ENCODE data around the gene SLC9A1. TPM values are rescaled to one million over a fixed set of nuclear protein-coding genes. Genes with fewer than 3 reads are reported as not detected.

The SLC9A1 gene
- total RNA-seq, 1 donor from 2014 or later: 1.9 TPM

- no peak for DNase-seq
These were observed 4.7 kb downstream of the SLC9A1 start for GRCh38 chr1:27150183-27150582.

GRCh38 chr1:27149762-27150113 lies 5.2 kb downstream of the SLC9A1 start:
- no peak for DNase-seq

- peak; percentile 26 for DNase-seq
These were observed 5.7 kb downstream of the SLC9A1 start for GRCh38 chr1:27149084-27149761.

GRCh38 chr1:27148591-27148990 lies 6.3 kb downstream of the SLC9A1 start:
- no peak for DNase-seq

GRCh38 chr1:27147842-27148518 lies 6.9 kb downstream of the SLC9A1 start:
- no peak for DNase-seq

GRCh38 chr1:27145934-27146354 lies 9.0 kb downstream of the SLC9A1 start:
- DNase-seq: peak; percentile 67

- DNase-seq: peak; percentile 15
These were observed 9.8 kb downstream of the SLC9A1 start for GRCh38 chr1:27144920-27145661.

GRCh38 chr1:27144049-27144748 lies 10.7 kb downstream of the SLC9A1 start:
- no peak for DNase-seq

- no peak for DNase-seq
These were observed 11.5 kb downstream of the SLC9A1 start for GRCh38 chr1:27143401-27143800.

- no peak for DNase-seq
These were observed 12.5 kb downstream of the SLC9A1 start for GRCh38 chr1:27142464-27142863.

GRCh38 chr1:27141266-27142003 lies 13.5 kb downstream of the SLC9A1 start:
- DNase-seq: no peak

GRCh38 chr1:27139980-27140379 lies 14.9 kb downstream of the SLC9A1 start:
- DNase-seq: no peak

- no peak for DNase-seq
These were observed 16.0 kb downstream of the SLC9A1 start for GRCh38 chr1:27138927-27139326.

GRCh38 chr1:27138368-27138767 lies 16.6 kb downstream of the SLC9A1 start:
- no peak for DNase-seq

- DNase-seq: no peak
These were observed 17.3 kb downstream of the SLC9A1 start for GRCh38 chr1:27137544-27138075.

- DNase-seq: peak; percentile 55
These were observed 17.9 kb downstream of the SLC9A1 start for GRCh38 chr1:27136998-27137542.

GRCh38 chr1:27136236-27136551 lies 18.7 kb downstream of the SLC9A1 start:
- no peak for DNase-seq

- no peak for DNase-seq
These were observed 19.2 kb downstream of the SLC9A1 start for GRCh38 chr1:27135541-27136235.

- DNase-seq: no peak
These were observed 20.9 kb downstream of the SLC9A1 start for GRCh38 chr1:27133991-27134390.

GRCh38 chr1:27133158-27133557 lies 21.8 kb downstream of the SLC9A1 start:
- DNase-seq: no peak

GRCh38 chr1:27132624-27133023 lies 22.3 kb downstream of the SLC9A1 start:
- DNase-seq: no peak

Data from occipital lobe (tissue), 2 donors.